Measurements from ENCODE around the gene UCMA.
"Not testable (repeated sequence)": the region's sequence is repeated elsewhere in the genome, so short reads cannot be mapped to it uniquely, and the experiment has no call there.

- TF ChIP-seq, protein P1, sequence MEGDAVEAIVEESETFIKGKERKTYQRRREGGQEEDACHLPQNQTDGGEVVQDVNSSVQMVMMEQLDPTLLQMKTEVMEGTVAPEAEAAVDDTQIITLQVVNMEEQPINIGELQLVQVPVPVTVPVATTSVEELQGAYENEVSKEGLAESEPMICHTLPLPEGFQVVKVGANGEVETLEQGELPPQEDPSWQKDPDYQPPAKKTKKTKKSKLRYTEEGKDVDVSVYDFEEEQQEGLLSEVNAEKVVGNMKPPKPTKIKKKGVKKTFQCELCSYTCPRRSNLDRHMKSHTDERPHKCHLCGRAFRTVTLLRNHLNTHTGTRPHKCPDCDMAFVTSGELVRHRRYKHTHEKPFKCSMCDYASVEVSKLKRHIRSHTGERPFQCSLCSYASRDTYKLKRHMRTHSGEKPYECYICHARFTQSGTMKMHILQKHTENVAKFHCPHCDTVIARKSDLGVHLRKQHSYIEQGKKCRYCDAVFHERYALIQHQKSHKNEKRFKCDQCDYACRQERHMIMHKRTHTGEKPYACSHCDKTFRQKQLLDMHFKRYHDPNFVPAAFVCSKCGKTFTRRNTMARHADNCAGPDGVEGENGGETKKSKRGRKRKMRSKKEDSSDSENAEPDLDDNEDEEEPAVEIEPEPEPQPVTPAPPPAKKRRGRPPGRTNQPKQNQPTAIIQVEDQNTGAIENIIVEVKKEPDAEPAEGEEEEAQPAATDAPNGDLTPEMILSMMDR (IDR thresholded peaks at IDR 0.05; ENCODE audit: borderline replicate concordance, extremely low read depth, low read length, poor library complexity, severe bottlenecking) = not testable (repeated sequence)
- not testable (repeated sequence) for TF ChIP-seq EZH2 (IDR thresholded peaks at IDR 0.05; ENCODE audit: borderline replicate concordance, low read depth, low read length, severe bottlenecking)
These were observed 8.1 kb upstream of the UCMA start for GRCh38 chr10:13242260-13242659.

All from DND-41 (cell line).